PC-3 (cell line): ENCODE measurements around the gene NPL.

Experiments used
- CTCF ChIP-seq: fragments of 300-600 bp; sonication (generic); conservative IDR thresholded peaks from 2 replicates; pipeline ENCODE4 v1.5.1; 2017; ENCODE audit warnings: antibody characterized with exemption, low read depth, mild to moderate bottlenecking, low read length
- EZH2 ChIP-seq: fragments of 300-600 bp; sonication (generic); IDR thresholded peaks from one replicate; pipeline ENCODE4 v1.6.1; 2017; ENCODE audit warnings: antibody characterized with exemption, mild to moderate bottlenecking, low read length; ENCODE audit not compliant: unreplicated experiment
- EZH2phosphoT487 ChIP-seq: fragments of 300-600 bp; sonication (generic); IDR thresholded peaks from 2 replicates; pipeline ENCODE4 v1.6.1; 2018; ENCODE audit warnings: mild to moderate bottlenecking, antibody characterized with exemption, low read length, borderline replicate concordance

GRCh38 chr1:182845379-182845778 is 55.8 kb downstream of the NPL start:
- TF ChIP-seq EZH2: no peak
- no peak for TF ChIP-seq CTCF
- TF ChIP-seq EZH2phosphoT487: no peak
